LNCaP clone FGC (cell line): ENCODE data around the gene NPDC1.

Source experiments
- DNase-seq: peaks from one replicate; pipeline ENCODE4 v3.0.0-alpha.2; 2011; ENCODE audit warnings: low read depth
- H3K4me3 ChIP-seq: 2 replicates; pipeline ENCODE4 v1.5.1; 2011; ENCODE audit warnings: mild to moderate bottlenecking, low read depth, low read length, control low read depth
- CTCF ChIP-seq: IDR thresholded peaks from 2 replicates; pipeline ENCODE4 v1.5.1; 2012; ENCODE audit warnings: mild to moderate bottlenecking; ENCODE audit not compliant: control insufficient read depth, insufficient read depth; ENCODE audit errors: extremely low read depth

The NPDC1 gene

GRCh38 chr9:137031904-137032640, 13.9 kb downstream of the NPDC1 start, which contains the start of gene FUT7:
FUT7 (minus strand) TSS chr9:137032088; CDS start chr9:137031991, 97 bp downstream.
- H3K4me3 ChIP-seq = no peak within 1 kb of the TSS
- DNase-seq = no peak
- TF ChIP-seq CTCF = no peak

- no peak for TF ChIP-seq CTCF
- no peak overlapping the region for H3K4me3 ChIP-seq
- DNase-seq = no peak
Observed at GRCh38 chr9:137030538-137031527, 15.1 kb downstream of the NPDC1 start.

- H3K4me3 ChIP-seq = no peak overlapping the region
Observed at GRCh38 chr9:137030006-137030405, 16.0 kb downstream of the NPDC1 start.

GRCh38 chr9:137029058-137029936, 16.7 kb downstream of the NPDC1 start:
- peak; percentile 97 for TF ChIP-seq CTCF
- peak overlapping the region; percentile 56 for H3K4me3 ChIP-seq
- no peak for DNase-seq

More at GRCh38 chr9:137030006-137030405, 16.0 kb downstream of the NPDC1 start:
- DNase-seq = no peak
- no peak for TF ChIP-seq CTCF

- peak; percentile 76 for TF ChIP-seq CTCF
- peak overlapping the region; percentile 56 for H3K4me3 ChIP-seq
- no peak for DNase-seq
Observed at GRCh38 chr9:137028263-137029057, 17.5 kb downstream of the NPDC1 start.
